ENCODE measurements around the gene DIP2B. TPM values are rescaled to one million over a fixed set of nuclear protein-coding genes. Genes with fewer than 3 reads are reported as not detected.

Gene DIP2B
- polyA plus RNA-seq, 1 of the 3 experiments (the other 2 are of a cell fraction) = 6.6 TPM

DNA sequence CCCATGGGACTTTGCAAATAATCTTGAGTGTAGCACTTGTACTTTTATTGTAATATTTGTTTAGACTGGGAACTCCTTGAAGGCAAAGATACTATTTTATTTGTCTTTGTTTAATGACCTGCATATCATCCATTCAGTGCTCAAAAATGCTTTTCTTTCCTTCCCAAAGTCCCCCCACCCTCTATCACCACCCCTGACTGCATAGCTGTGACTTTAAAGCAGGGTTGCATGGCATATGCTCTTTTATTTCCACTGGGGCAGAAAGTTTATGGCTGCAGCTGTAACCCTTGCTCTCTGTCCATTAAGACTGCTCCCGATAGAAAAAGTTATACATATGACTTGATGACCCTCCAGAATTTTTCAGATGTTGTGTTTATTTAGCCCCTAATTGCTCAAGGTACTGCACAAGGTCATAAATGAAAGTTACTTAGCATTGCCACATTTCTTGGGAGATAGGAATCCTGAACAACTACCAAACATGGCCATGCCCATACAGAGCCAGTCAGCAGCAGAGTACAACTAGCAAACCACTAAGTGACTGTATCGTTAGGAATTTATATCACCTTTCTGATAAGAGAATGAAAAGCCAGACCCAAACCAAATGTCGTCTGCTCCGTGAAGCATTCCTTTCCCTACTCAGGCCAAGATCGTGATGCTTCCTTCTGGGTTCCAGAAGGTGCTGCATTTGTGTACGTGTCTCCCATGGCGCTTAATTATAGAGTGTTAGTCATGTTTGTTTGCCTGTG is 114.3 kb downstream of the DIP2B start:
- H3K79me2 ChIP-seq (ENCODE audit: insufficient read depth) = peaks cover 30% of the 10 kb centered on the region; the same call in 1 of the 2 replicates
- peaks cover 28% of the 10 kb centered on the region for H3F3A ChIP-seq (replicated peaks; ENCODE audit: insufficient read depth)
- no peak overlapping the region for H3K4me3 ChIP-seq (ENCODE audit: low read depth in 2 of 2, low read length in 1 of 2)
- TF ChIP-seq, protein P1, sequence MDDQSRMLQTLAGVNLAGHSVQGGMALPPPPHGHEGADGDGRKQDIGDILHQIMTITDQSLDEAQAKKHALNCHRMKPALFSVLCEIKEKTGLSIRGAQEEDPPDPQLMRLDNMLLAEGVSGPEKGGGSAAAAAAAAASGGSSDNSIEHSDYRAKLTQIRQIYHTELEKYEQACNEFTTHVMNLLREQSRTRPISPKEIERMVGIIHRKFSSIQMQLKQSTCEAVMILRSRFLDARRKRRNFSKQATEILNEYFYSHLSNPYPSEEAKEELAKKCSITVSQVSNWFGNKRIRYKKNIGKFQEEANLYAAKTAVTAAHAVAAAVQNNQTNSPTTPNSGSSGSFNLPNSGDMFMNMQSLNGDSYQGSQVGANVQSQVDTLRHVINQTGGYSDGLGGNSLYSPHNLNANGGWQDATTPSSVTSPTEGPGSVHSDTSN (IDR thresholded peaks at IDR 0.05) = no peak
- TF ChIP-seq FOSL2 (IDR thresholded peaks at IDR 0.05; ENCODE audit: borderline replicate concordance, low read depth) (no peak; the same call in 1 of the 2 replicates), MEF2A (IDR thresholded peaks at IDR 0.05; ENCODE audit: borderline replicate concordance, low read depth) (no peak), NRF1 (IDR thresholded peaks at IDR 0.05; ENCODE audit: low read depth, low read length) (no peak), RXRA (IDR thresholded peaks at IDR 0.05; ENCODE audit: borderline replicate concordance, low read depth) (no peak), MXI1 (IDR thresholded peaks at IDR 0.05; ENCODE audit: low read depth, low read length) (no peak), TCF12 (IDR thresholded peaks at IDR 0.05) (no peak), RAD21 (IDR thresholded peaks at IDR 0.05; ENCODE audit: low read length) (no peak), TAF1 (IDR thresholded peaks at IDR 0.05; ENCODE audit: borderline replicate concordance, low read depth, low read length) (no peak), GATA2 (CRISPR knock-in tag; IDR thresholded peaks at IDR 0.05) (no peak), TEAD4 (IDR thresholded peaks at IDR 0.05; ENCODE audit: borderline replicate concordance, insufficient read depth) (no peak)
- TF ChIP-seq, protein P2, sequence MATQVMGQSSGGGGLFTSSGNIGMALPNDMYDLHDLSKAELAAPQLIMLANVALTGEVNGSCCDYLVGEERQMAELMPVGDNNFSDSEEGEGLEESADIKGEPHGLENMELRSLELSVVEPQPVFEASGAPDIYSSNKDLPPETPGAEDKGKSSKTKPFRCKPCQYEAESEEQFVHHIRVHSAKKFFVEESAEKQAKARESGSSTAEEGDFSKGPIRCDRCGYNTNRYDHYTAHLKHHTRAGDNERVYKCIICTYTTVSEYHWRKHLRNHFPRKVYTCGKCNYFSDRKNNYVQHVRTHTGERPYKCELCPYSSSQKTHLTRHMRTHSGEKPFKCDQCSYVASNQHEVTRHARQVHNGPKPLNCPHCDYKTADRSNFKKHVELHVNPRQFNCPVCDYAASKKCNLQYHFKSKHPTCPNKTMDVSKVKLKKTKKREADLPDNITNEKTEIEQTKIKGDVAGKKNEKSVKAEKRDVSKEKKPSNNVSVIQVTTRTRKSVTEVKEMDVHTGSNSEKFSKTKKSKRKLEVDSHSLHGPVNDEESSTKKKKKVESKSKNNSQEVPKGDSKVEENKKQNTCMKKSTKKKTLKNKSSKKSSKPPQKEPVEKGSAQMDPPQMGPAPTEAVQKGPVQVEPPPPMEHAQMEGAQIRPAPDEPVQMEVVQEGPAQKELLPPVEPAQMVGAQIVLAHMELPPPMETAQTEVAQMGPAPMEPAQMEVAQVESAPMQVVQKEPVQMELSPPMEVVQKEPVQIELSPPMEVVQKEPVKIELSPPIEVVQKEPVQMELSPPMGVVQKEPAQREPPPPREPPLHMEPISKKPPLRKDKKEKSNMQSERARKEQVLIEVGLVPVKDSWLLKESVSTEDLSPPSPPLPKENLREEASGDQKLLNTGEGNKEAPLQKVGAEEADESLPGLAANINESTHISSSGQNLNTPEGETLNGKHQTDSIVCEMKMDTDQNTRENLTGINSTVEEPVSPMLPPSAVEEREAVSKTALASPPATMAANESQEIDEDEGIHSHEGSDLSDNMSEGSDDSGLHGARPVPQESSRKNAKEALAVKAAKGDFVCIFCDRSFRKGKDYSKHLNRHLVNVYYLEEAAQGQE (IDR thresholded peaks at IDR 0.05; ENCODE audit: low read depth, low read length) = no peak
- TF ChIP-seq, protein P3, sequence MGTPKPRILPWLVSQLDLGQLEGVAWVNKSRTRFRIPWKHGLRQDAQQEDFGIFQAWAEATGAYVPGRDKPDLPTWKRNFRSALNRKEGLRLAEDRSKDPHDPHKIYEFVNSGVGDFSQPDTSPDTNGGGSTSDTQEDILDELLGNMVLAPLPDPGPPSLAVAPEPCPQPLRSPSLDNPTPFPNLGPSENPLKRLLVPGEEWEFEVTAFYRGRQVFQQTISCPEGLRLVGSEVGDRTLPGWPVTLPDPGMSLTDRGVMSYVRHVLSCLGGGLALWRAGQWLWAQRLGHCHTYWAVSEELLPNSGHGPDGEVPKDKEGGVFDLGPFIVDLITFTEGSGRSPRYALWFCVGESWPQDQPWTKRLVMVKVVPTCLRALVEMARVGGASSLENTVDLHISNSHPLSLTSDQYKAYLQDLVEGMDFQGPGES (IDR thresholded peaks at IDR 0.05; ENCODE audit: low read depth, low read length) = no peak
- no peaks in the 10 kb centered on the region for H3K9me3 ChIP-seq
- no peak overlapping the region for H3K4me2 ChIP-seq
- no peaks in the 10 kb centered on the region for H3K9me2 ChIP-seq
- H3K36me3 ChIP-seq (replicated peaks in 1 of 2; ENCODE audit: control insufficient read depth in 1 of 2, insufficient read depth in 2 of 2, low read length in 1 of 2) = no peaks in the 10 kb centered on the region
- H3K9ac ChIP-seq = no peak overlapping the region
- peaks cover 17 to 45% of the 10 kb centered on the region in 2 experiments for H3K4me1 ChIP-seq (ENCODE audit: control insufficient read depth in 1 of 2, insufficient read depth in 2 of 2, low read depth in 1 of 2, low read length in 1 of 2)
- POLR2A ChIA-PET = no interaction called here
- no peaks in the 10 kb centered on the region; the same call in 1 of the 2 replicates for H4K20me1 ChIP-seq (ENCODE audit: insufficient read depth)
- DNase-seq = no peak
- no peak overlapping the region for H2AFZ ChIP-seq (ENCODE audit: low read depth)
- CTCF ChIA-PET = no interaction called here
- no peaks in the 10 kb centered on the region for H3K27me3 ChIP-seq (ENCODE audit: insufficient read depth)
- 78% methylated on average over 7 of the region's 7 CpGs for WGBS (ENCODE audit: low lambda C conversion rate)
- no peak overlapping the region for H3K27ac ChIP-seq (ENCODE audit: low read depth in 2 of 2, low read length in 1 of 2)
